Measurements from ENCODE around the gene DLL1.

The DLL1 gene

GRCh38 chr6:170245475-170245992, 45.3 kb downstream of the DLL1 start:
- ChIA-PET CTCF (no interaction called here), POLR2A (no interaction called here)
- no peak for DNase-seq (ENCODE audit: extremely low spot score)
- TF ChIP-seq CTCF (IDR thresholded peaks at IDR 0.05; ENCODE audit: control extremely low read depth, extremely low read depth, low read depth, missing control alignments): no peak

DNA sequence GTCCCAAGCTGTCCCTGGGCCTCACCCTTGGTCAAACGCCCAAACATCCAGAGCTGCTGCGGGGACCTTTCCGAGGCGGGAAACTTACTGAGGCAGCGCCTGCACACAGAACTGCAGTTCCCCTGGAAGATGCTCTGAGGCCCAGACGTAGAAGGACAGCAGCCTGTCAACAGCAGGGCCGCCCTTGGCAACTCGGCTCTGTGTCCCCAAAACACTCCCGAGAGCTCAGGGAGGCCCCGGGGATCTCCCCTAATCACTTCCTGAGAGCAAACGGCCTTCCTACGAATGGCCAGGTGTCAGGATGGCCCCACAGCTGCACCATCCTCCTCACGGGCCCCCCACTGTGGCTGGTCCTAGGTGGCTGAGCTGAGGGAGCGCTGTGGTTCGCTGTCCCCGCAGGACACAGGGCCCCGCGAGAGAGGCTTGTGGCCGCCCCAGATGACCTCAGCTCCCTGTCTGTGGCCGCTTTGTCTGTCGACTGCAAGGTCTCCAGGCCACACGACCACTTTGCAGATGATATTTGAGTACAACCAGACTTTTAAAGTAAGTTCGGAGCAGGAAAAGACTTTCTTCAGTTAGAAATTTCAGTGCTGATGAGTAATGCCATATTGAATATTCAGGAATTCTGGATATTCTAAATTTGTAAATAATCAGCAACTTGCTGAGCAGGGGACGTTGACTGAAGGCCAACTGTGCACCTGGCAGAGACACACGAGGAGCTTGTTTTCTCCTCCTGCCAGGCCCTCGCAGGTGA, 46.0 kb downstream of the DLL1 start:
- POLR2A ChIA-PET: no interaction called here
- CTCF ChIA-PET: no interaction called here
- no peak for DNase-seq (ENCODE audit: extremely low spot score)
- TF ChIP-seq CTCF (IDR thresholded peaks at IDR 0.05; ENCODE audit: control extremely low read depth, extremely low read depth, low read depth, missing control alignments): no peak

GRCh38 chr6:170243791-170244291, 47.0 kb downstream of the DLL1 start:
- ChIA-PET CTCF (no interaction called here), POLR2A (no interaction called here)
- DNase-seq (ENCODE audit: extremely low spot score): no peak
- TF ChIP-seq CTCF (IDR thresholded peaks at IDR 0.05; ENCODE audit: control extremely low read depth, extremely low read depth, low read depth, missing control alignments): no peak

GRCh38 chr6:170243386-170243785, 47.5 kb downstream of the DLL1 start:
- no peak for TF ChIP-seq CTCF (IDR thresholded peaks at IDR 0.05; ENCODE audit: control extremely low read depth, extremely low read depth, low read depth, missing control alignments)
- ChIA-PET POLR2A (no interaction called here), CTCF (no interaction called here)
- no peak for DNase-seq (ENCODE audit: extremely low spot score)

- CTCF ChIA-PET: interaction anchor here (1.0 kb wide), 2 partner anchors 12 to 14 kb away, joined by 3 to 4 read pairs; no protein-coding TSS in a partner anchor
- DNase-seq (ENCODE audit: extremely low spot score): no peak
- POLR2A ChIA-PET: no interaction called here
- no peak for TF ChIP-seq CTCF (IDR thresholded peaks at IDR 0.05; ENCODE audit: control extremely low read depth, extremely low read depth, low read depth, missing control alignments)
Measured at GRCh38 chr6:170238741-170239565, 51.9 kb downstream of the DLL1 start.

- DNase-seq (ENCODE audit: extremely low spot score): no peak
- TF ChIP-seq CTCF (IDR thresholded peaks at IDR 0.05; ENCODE audit: control extremely low read depth, extremely low read depth, low read depth, missing control alignments): no peak
- CTCF ChIA-PET: interaction anchor here (1.0 kb wide), 1 partner anchor 13 kb away, joined by 4 read pairs; no protein-coding TSS in a partner anchor
- POLR2A ChIA-PET: no interaction called here
Measured at GRCh38 chr6:170237999-170238740, 52.7 kb downstream of the DLL1 start.
